HT1080 (cell line): ENCODE measurements around the gene CALCOCO1. TPM values are rescaled to one million over a fixed set of nuclear protein-coding genes. Genes with fewer than 3 reads are reported as not detected.
A peak's percentile ranks its signal among the peaks of the same experiment; 100 is the strongest.
"Not testable (repeated sequence)": the region's sequence is repeated elsewhere in the genome, so short reads cannot be mapped to it uniquely, and the experiment has no call there.

Source experiments
- DNase-seq: peaks from one replicate; pipeline ENCODE4 v3.0.0-alpha.2; 2015; ENCODE audit warnings: low read depth
- total RNA-seq: library from RNA; depleted of rRNA; stranded (reverse); fragments of >200 nt; shearing (Covaris generic); gene quantifications from 2 replicates; pipeline ENCODE4 v1.2.3, GENCODE V29; 2014

CALCOCO1 gene
- total RNA-seq, 1 experiment from 2014 or later = 17.0 TPM

DNA sequence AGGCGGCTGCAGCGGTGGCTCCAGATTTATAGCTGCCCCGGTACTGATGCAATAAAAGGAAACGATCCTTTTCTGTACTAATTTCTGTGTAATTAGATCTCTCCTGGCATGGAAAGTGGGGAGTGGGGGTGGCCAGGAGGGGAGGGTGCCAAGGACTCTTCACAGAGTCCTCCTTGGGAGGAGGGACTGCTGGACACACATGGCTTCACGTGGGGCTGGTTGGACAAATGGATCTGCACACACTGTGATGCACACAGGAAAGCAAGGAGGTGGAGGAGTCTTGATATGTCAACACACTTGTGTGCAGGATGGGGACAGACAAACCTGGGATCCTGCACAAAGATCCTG lies 27.6 kb downstream of the CALCOCO1 start:
- no peak for DNase-seq

DNA sequence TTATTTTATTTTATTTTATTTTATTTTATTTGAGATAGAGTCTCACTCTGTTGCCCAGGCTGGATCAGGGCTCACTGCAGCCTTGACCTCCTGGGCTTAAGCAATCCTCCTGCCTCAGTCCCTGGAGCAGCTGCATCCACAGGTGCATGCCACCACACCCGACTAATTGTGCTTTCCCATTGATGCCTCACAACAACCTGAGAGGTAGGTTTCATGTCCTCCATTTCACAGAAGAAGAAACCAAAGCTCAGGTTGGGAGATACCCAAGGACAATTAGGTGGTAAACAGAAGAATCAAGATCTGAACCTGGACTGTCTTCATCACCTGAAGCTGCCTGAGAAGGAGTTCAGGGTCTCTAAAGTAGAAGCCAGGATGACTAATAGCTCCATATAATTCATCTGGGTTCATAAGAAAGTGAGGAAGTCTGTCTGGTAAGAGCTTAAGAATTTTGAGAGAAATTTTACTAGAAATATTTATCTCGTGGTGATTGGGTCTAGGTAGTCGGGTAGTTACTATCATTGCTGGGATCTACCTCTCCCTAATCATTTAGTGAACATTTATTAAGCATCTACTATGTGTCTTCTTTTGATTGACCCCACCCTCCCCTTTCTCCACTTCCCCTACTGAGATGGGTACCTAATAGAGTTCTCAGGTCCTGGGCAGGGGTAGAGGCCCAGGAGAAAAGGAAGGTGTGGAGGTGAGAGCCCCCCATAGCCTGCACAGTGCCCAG lies 28.1 kb downstream of the CALCOCO1 start:
- no peak for DNase-seq

DNA sequence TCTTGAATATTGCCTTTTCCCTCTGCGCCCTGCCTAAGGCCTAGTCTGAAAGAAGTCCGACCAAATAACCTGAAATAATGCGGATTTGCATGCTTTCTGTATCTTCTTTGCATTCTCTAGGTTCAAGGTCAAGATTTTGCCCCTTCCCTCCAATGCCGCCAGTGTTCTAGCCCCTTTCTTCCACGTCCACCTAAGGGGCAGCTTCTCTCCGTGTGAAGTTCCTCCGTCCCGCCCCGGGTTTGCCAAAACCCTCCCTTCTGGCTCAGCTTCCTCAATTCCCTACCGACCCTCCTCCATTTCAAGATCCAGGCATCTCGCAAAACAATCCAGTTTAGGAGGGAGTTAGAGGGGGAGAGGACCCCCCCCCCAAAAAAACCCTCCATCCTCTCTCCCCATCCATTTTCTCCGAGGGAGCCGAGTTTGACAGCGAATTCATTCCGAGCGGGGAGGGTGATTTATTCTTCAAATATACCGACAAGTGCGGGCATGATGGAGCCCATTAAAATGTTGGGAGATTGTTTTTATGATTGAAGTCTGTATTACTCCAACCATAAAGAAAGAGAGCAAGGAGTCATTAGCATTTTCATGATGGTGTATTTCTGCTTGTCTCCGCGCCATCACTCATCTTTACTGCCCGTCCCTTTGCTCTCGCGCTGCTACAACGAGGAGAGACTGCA lies 30.5 kb downstream of the CALCOCO1 start:
- DNase-seq = no peak

DNA sequence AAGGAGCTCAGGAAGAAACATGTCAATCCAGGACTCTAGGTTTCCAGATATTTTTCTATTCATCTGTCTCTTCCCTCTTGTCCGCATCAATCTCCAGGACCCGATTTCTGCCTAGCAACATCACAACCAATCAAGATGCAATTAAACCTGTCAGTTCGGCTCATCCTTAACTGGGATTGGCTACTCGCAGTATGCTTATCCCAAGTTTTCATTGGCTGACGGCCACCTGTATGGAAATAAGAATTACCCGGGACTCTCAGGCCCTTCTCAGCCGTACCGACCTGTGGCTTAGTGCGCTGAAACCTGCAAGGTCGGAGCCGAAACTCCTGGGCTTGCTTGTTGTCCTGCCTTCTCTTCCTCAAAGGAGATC lies 31.0 kb downstream of the CALCOCO1 start:
- peak; percentile 72 for DNase-seq

DNA sequence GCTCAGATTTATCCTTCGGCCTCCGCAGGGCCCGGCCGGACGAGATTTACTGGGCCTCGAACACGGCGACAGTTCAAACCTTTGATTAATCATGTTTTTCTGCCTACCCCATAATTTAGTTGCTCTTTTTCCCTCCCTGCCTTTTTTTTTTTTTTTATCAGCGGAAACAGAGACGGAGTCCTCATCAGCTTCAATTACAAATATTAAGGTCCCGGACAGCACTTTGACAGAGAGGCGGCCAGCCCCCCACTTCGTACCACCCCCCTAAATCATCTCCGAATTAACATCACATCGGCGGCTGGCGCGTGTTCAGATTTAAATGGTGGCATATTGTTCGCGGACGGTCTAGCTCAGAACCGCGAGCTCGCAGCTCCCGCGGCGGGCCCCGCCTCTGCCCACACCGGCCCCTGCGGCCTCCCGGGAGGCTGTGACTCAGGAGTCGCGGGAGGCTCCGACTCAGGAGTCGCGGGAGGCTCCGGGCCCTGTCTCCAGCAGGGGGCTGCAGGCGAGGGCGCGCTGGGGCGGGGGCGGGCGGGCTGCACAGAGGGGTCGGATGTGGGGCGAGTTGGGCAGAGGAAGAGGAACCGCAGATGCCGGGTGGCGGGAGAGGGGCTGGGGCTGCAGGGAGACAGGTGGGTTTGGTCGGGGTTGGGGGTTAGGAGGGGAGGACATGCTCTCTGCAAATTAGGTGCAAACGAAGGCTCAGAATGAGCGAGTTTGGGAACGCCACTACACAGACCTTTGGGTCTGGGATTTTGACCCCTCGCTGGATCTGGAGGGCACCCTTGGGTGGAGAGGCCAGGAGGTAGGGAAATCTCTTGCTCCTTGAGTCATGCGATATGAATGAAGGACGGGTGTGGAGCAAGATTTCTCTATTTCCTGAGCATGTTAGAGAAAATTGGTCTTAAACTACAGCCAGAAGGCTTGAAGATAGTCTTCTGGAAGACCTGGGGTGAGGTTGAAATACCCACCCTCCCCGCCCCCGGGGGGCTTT lies 31.8 kb downstream of the CALCOCO1 start:
- DNase-seq = peak; percentile 31

DNA sequence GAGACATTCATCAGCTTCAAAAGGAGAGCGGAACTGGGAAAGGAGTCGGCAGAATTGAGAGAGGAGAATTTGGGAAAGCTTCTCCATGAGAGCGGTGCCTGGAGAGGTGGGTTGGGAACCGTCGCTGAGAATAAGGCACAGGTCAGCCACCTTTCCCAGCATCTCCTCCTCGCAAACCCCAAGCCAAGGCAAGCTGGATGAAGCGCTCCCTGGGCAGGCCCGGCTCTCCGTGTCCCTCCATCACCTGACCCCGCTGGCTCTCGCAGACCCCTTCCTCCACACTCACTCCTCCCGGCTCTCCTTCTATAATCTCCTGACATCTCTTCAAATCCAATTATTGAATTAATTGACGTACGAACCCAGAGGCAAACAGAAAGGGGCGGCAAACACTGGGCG lies 32.5 kb downstream of the CALCOCO1 start:
- DNase-seq = no peak

DNA sequence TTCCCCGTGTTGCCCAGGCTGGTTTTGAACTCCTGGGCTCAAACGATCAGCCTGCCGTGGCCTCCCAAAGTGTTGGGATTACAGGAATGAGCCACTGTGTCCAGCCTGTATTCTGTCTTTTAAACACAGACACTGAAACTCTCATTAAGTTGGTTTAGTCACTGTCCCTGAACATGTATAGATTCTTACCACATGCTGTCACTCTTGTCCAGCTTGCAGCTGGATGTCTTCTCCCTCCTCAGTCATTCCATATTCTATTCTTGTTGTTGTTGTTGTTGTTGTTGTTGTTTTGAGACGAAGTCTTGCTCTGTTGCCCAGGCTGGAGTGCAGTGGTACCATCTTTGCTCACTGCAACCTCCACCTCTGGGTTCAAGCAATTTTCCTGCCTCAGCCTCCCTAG lies 39.1 kb downstream of the CALCOCO1 start:
- no peak for DNase-seq

DNA sequence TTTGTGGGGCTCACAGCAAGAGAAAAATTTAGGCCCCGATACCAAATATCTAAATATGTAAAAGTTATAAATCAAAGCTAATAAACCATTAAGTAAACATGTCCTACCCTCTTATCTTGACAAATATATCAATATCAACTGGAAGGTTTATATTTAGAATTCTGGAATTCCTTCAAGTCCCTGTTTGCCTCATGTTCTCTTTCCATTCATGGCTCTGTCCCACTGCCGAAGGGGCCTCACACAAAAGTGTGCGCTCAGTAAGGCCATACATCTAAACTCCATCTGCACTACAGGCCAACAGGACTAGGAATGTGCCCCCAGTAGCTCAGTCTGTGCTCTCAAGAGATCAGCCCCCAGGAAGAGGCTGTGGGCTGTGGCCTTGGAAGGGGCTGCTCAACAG lies 40.8 kb downstream of the CALCOCO1 start:
- DNase-seq = no peak

DNA sequence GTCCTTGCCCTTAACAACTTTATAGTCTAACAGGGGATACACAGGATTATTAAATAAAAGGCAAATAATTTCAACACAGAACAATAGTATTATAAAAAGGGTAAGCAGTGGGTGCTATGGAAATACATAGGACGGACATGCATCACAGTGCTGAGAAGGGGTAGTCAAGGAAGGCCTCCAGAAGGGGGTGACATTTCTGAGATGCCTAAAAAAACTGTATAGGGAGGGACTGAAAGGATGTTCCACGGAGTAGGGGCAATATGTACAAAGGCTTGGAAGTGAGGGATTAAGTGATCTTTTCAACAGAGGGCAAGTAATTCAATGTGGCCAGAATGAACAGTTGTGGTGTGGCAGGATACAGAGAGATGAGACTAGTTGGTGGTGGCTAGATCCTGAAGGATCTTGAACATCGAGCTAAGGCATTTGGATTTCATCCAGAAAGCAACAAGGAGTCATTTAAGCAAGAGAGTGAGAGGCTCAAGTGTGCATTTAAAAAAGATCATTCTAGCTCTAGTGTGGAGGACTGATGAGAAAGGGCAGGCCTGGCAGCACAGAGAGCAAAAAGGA lies 42.5 kb downstream of the CALCOCO1 start:
- no peak for DNase-seq

DNA sequence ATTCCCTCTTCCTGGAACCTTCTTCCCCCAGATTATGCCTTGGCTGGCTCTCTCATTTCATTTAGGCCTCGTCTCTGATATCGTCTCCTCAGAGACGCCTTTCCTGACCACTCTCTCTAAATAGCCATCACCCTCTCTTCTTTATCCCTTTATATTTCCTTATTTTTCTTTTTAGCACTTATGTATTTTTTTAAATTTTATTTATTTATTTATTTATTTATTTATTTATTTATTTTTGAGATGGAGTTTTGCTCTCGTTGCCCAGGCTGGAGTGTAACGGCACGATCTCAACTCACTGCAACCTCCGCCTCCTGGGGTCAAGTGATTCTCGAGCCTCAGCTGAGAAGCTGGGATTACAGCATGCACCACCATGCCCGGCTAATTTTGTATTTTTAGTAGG lies 43.3 kb downstream of the CALCOCO1 start:
- DNase-seq = no peak

DNA sequence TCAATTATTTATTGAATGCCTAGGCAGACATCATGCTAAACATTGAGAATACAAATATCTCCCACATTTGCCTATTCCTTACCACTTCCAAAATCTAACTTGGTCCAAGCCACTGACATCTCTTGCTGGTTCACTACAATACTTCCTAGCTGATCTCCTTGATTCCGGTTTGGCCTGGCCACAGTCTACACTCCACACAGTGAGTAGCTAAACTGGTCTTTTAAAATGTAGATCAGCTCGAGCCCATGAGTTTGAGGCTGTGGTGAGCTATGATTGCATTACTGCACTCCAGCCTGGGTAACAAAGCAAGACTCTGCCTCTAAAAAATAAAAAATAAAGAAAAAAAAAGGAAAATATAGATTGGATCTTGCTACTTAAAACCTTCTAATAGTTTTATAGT lies 43.8 kb downstream of the CALCOCO1 start:
- no peak for DNase-seq

DNA sequence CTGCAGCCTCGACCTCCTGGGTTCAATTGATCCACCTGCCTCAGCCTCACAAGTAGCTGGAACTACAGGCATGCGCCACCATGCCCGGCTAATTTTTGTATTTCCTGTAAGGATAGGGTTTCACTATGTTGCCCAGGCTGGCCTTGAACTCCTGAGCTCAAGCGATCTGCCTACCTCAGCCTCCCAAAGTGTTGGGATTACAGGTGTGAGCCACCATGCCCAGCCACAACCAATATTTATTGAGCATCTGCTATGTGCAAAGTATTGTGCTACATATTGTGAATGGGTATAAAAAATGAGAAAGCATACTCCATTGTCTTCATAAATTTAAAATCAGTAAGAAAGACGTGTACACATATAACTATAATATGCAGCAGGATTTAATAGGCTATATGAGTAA lies 47.2 kb downstream of the CALCOCO1 start:
- not testable (repeated sequence) for DNase-seq

DNA sequence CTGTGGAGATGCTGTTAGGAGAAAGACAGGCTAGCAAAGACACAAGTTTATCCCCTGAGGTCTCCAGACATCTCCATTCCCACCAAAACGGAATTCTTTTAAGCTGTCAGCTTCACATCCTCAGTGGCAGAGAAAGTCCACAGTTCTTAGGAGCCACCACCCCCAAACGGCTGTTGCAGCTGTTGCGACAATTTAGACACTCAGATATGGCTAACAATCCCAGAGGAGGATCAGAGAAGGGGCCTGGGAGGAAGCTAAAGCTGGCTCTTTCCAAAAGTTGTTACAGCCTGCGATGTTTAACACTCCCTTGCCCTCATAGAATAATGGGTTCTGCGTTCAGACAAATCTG lies 49.5 kb downstream of the CALCOCO1 start:
- no peak for DNase-seq

DNA sequence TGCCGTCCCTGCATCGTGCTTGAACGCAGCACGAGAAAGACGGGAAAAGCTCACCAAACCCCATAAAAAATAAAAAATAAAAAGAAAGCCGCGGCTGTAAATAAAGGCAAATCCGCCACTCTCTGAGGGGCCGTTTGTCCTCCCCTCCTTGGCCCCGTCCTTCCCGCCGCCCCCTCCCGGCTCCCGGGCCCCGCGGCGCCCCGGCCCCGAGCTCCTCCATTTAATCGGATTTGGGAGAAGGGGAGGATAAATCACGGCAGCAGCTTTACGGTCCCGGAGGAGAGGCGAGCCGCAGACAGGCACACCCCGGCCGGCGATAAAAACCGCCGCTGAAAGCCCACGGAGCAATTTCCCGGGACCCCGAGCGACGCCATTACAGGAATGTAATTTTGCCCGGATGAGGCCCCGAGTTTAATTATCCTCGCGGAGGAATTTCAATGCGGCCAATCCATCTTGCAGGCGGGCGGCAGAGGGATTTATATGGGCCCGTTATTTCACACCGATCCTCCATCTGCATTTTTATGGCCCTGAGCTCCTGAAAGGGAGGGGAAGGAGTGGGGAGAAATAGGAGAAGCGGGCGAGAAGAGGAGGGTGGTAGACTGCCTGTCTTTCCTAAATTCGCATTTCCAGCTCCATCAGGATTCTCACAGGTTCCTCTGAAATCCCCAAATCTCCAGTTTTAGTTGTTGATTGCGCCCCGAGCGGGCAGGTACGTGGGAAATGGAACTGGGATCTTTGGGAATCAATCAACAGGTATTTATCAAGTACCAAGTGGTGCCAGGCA lies 50.0 kb downstream of the CALCOCO1 start:
- DNase-seq = no peak

DNA sequence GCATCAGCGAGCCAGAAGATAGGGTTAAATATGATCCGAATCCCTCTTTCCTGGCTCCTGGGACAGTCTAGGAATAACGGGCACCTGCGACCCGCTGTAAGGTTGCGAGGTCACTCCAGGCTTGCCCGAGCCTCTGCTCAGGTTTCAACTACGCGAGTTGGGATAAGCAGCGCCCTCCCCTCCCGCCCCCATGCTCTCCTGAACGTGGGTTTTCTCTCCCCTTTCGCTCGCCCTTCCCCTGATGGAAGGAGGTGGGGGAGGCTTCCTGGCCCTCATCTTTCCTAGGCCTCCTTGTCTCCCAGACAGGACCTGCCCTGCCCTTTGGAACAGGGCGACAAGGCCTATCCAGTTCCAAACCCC lies 50.6 kb downstream of the CALCOCO1 start:
- no peak for DNase-seq

DNA sequence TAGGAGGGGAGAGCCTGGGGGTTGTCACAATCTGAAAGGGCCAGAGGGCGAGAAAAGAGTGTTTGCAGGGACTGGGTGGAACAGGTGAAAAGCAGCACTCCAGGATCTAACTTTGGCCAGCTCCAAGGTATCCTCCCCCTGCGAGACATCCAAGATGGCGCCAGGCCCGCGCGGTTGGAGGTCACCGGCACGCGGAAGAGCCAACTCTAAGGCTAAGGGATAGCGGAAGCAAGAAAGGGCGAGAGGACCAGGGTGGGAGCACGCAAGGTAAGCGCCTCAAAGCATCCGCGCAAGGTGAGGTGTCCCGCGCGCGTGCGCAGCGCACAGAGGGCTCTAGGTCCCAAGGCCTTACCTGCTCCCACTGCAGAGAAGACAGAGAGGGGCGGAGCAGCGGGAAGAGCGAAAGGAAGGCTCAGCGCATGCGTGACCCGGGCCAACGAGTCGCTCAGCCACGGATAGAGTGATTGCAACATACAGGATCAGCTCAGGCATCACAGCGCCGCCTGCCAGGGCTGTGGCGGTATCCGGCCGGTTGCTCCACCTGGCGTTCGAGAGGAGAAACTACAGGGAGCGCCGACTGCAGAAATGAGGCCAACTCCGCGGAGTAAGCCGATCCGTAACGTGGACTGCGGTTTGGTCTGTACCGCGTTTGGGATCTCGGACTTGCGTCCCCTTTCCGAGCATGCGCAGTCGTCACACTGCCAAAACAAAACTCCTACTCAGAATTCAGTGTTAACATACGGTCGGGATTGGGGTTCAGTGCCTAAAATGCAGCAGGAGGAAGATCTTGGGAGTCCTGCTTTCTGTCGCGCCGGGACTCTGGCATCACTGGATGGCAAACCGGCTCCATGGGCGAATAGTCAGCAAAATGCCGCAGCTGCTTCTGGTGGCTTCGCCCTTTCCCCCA lies 51.3 kb downstream of the CALCOCO1 start, which contains the start of gene ATP5MC2:
ATP5MC2 (minus strand) TSS at position 383 of the 907 bp plus-strand sequence. CDS start 3,469 bp downstream, outside the sequence.
- DNase-seq = peak; percentile 99

DNA sequence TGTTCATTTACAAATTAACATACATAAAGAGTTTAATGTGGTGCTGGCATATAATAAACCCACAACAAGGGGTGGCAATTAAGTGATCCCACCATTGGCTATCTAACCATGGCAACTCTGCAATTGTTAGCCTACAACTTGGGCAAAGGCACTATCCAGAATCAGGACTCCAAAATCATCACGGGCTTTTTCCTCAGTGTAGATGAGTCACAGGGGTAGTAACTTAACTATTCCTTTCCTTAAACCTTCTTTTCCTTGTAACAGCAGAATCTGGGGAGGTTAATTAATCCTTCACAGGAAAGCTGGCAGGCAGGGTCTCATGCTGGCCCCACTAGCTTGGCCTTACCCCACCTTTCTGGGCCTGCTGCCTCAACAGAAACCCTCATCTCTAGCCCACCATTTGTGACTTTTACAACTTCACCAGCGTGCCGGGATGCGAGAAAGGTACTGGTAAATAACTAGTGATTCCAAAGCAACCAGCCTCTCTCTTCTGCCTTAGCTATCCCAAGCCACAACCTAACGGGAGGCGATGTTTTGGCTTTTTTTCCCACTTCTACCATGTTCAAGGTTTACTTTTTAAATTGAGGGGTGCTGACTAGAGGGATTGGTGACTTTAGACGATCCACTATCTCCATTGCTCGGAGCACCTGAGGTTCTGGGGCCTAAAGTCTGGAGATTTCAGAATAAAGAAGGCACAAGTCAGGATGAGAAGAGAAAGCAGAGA lies 52.1 kb downstream of the CALCOCO1 start:
- DNase-seq = no peak

DNA sequence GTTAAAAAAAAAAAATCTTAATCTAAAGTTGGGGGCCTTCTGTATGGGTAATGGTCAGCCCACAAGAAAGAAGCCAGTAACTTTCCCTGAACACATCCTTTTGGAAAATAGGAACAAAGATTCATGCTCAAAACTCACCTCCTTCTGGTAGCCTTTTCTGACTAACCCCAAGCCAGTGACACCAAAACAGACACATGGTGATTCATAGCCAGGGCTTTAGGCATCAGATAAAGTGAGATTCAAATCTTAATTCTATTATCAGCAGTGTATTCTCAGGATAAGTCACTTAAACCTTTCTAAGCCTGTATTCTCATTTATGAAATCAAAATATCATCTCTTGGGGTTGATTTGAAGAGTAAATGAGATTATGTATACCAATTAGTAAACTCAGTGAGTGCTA lies 56.3 kb downstream of the CALCOCO1 start:
- no peak for DNase-seq

DNA sequence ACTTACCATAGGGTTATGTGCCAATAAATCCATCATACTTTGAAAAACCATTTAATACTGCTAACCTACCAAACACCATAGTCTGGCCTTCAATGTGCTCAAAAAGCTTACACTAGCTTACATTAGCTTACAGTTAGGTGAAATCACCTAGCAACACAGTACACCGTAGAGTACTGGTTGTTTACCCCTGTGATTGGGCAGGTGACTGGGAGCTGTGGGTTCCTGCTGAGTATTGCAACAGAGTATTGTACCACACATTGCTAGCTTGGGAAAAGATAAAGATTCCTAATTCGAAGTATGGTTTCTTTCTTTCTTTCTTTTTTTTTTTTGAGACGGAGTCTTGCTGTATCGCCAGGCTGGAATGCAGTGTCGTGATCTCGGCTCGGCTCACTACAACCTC lies 56.9 kb downstream of the CALCOCO1 start:
- DNase-seq = no peak
